Activated CD4-positive, alpha-beta T cell treated with anti-CD3 and anti-CD28 coated beads, Interleukin-2, amount 10 ng/mL, durations not matched to agents 24 days and 14 days (primary cell): ENCODE data around the gene SCN11A. TPM values are rescaled to one million over a fixed set of nuclear protein-coding genes. Genes with fewer than 3 reads are reported as not detected.

Experiments
- DNase-seq: peaks from one replicate; pipeline ENCODE4 v3.0.0; 2022
- H3K27ac Mint-ChIP-seq: one replicate; pipeline ENCODE4 v1.8.0; 2022; ENCODE audit warnings: mild to moderate bottlenecking, mixed read lengths
- H3K27me3 Mint-ChIP-seq: one replicate; pipeline ENCODE4 v1.8.0; 2022; ENCODE audit warnings: mixed read lengths
- H3K36me3 Mint-ChIP-seq: one replicate; pipeline ENCODE4 v1.8.0; 2022; ENCODE audit warnings: low read depth, mild to moderate bottlenecking, mixed read lengths
- H3K4me1 Mint-ChIP-seq: one replicate; pipeline ENCODE4 v1.8.0; 2021; ENCODE audit warnings: mixed read lengths
- H3K4me3 Mint-ChIP-seq: one replicate; pipeline ENCODE4 v1.8.0; 2022; ENCODE audit warnings: mild to moderate bottlenecking, moderate library complexity, mixed read lengths
- H3K9me3 Mint-ChIP-seq: one replicate; pipeline ENCODE4 v1.8.0; 2021; ENCODE audit warnings: mixed read lengths
- intact Hi-C: fragments of 100-400 bp; cut with micrococcal nuclease; formaldehyde crosslinking; loops from one replicate; pipeline ENCODE4 v1.15.1; 2023
- total RNA-seq: library from RNA; stranded (reverse); gene quantifications from 2 replicates; pipeline ENCODE4 v1.2.3, GENCODE V29; 2022

SCN11A gene
- total RNA-seq, 1 donor from 2014 or later = not detected

DNA sequence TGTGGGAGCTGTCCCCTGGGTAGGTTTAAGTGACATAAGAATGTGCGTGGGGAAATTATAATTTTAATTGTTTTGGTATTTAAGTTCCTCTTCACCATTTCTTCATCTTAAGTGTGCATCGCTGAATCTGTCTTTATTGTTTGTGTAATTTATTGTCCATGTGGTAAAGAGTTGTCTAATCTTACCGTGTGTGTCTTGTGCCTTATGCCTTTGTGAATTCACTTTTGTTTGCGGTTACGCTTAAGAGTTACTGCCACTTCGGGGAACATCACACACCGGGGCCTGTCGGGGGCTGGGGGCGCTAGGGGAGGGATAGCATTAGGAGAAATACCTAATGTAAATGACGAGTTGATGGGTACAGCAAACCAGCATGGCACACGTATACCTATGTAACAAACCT is 839 bp upstream of the SCN11A start:
- peaks cover 5% of the 10 kb centered on the region for H3K9me3 Mint-ChIP-seq
- H3K27ac Mint-ChIP-seq = peak overlapping the region; percentile 96
- peaks cover 2% of the 10 kb centered on the region for H3K27me3 Mint-ChIP-seq
- peaks cover 7% of the 10 kb centered on the region for H3K36me3 Mint-ChIP-seq
- peak; percentile 64 for DNase-seq
- peak overlapping the region; percentile 92 for H3K4me3 Mint-ChIP-seq
- intact Hi-C loops = loop anchor here (5.0 kb wide), 1 partner anchor 330 kb away; the partner anchor contains the start of gene SLC25A38
- peaks cover 22% of the 10 kb centered on the region for H3K4me1 Mint-ChIP-seq

GRCh38 chr3:39050029-39050428 is 1.7 kb downstream of the SCN11A start:
- intact Hi-C loops = loop anchor here (5.0 kb wide), 1 partner anchor 332 kb away; the partner anchor contains the start of gene SLC25A38
- DNase-seq = peak; percentile 41
- H3K27me3 Mint-ChIP-seq = peaks cover 6% of the 10 kb centered on the region

GRCh38 chr3:39038165-39038564 is 13.6 kb downstream of the SCN11A start:
- Mint-ChIP-seq H3K4me1 (peaks cover 11% of the 10 kb centered on the region), H3K9me3 (peaks cover 13% of the 10 kb centered on the region), H3K27me3 (peaks cover 11% of the 10 kb centered on the region), H3K4me3 (no peak overlapping the region), H3K27ac (no peak overlapping the region), H3K36me3 (peaks cover 1% of the 10 kb centered on the region)
- intact Hi-C loops = no loop called here
- DNase-seq = peak; percentile 29

More at GRCh38 chr3:39050029-39050428, 1.7 kb downstream of the SCN11A start:
- H3K4me3 Mint-ChIP-seq = no peak overlapping the region
- peaks cover 5% of the 10 kb centered on the region for H3K36me3 Mint-ChIP-seq
- H3K9me3 Mint-ChIP-seq = peaks cover 5% of the 10 kb centered on the region
- no peak overlapping the region for H3K27ac Mint-ChIP-seq
- peaks cover 20% of the 10 kb centered on the region for H3K4me1 Mint-ChIP-seq

DNA sequence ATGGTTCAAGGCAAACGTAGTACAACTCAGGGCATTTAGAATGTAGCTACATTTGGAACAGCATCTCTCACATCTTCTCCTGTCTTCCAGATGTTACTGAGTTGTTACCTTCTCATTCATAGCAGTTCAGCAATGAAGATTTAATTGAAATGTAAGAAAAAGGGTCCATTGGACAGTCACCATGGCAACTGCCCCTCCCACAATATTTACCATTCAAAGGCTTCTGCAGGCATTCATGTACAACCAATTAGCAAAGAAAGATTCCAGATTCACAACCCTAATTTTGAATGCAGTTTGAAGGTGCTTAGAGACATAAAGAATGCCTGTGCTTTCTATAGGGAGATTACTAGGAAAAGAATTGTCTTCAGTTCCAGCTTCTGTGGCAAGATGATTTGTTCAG is 22.2 kb downstream of the SCN11A start:
- Mint-ChIP-seq H3K27ac (no peak overlapping the region), H3K27me3 (peaks cover 27% of the 10 kb centered on the region), H3K36me3 (no peaks in the 10 kb centered on the region), H3K4me1 (no peaks in the 10 kb centered on the region), H3K4me3 (no peak overlapping the region), H3K9me3 (no peaks in the 10 kb centered on the region)
- intact Hi-C loops = no loop called here
- no peak for DNase-seq

- H3K27me3 Mint-ChIP-seq = peaks cover 27% of the 10 kb centered on the region
- intact Hi-C loops = no loop called here
- no peaks in the 10 kb centered on the region for H3K36me3 Mint-ChIP-seq
- no peak overlapping the region for H3K27ac Mint-ChIP-seq
- no peaks in the 10 kb centered on the region for H3K4me1 Mint-ChIP-seq
- H3K4me3 Mint-ChIP-seq = no peak overlapping the region
- DNase-seq = no peak
- H3K9me3 Mint-ChIP-seq = no peaks in the 10 kb centered on the region
Observed at GRCh38 chr3:39028546-39028945, 23.2 kb downstream of the SCN11A start.

DNA sequence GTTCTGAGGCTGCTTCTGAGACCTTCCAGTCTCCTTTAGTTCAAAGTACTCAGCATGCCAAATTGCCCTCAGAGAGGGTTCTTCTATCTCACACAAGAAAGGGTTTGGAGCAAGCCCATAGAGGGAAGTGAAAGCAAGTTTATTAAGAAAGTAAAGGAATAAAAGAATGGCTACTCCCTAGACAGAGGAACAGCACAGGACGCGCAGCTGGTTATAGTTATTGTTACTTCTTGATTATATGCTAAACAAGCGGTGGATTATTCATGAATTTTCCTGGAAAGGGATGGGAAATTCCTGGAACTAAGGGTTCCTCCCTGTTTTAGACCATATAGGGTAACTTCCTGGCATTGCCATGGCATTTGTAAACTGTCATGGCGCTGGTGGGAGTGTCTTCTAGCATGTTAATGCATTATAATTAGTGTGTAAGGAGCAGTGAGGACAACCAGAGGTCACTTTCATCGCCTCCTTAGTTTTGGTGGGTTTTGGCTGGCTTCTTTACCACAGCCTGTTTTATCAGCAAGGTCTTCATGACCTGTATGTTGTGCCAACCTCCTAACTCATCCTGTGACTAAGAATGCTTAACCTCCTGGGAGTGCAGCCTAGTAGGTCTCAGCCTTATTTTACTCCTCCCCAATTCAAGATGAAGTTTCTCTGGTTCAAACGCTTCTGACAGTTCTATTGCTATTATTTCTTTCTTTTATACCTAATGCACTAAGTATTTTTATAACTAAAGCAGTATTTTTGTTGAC is 26.3 kb downstream of the SCN11A start:
- Mint-ChIP-seq H3K9me3 (no peaks in the 10 kb centered on the region), H3K4me1 (no peaks in the 10 kb centered on the region), H3K27me3 (peaks cover 28% of the 10 kb centered on the region), H3K27ac (no peak overlapping the region), H3K4me3 (no peak overlapping the region), H3K36me3 (no peaks in the 10 kb centered on the region)
- intact Hi-C loops = no loop called here
- no peak for DNase-seq

DNA sequence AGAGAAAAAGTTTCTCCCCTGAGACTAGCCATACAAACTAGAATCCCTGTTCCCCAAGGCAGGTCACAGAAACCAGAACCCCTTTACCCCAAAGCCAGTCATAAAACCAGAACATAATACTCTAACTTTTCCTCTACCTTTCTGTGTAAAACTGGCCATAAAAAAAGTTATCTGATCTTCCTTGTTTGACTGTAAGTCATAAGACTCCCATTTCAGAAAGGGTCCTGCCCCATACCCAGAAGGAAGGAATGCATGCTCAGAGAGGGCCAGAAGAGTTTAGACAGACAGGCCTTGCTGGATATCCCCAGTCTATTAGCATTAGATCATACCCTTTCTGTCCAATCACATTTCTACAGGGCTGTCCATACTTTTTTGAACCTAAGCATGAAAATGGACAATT is 27.2 kb downstream of the SCN11A start:
- H3K4me3 Mint-ChIP-seq = no peak overlapping the region
- H3K36me3 Mint-ChIP-seq = no peaks in the 10 kb centered on the region
- no peak overlapping the region for H3K27ac Mint-ChIP-seq
- no peak for DNase-seq
- peaks cover 23% of the 10 kb centered on the region for H3K27me3 Mint-ChIP-seq
- H3K4me1 Mint-ChIP-seq = no peaks in the 10 kb centered on the region
- intact Hi-C loops = no loop called here
- H3K9me3 Mint-ChIP-seq = no peaks in the 10 kb centered on the region

DNA sequence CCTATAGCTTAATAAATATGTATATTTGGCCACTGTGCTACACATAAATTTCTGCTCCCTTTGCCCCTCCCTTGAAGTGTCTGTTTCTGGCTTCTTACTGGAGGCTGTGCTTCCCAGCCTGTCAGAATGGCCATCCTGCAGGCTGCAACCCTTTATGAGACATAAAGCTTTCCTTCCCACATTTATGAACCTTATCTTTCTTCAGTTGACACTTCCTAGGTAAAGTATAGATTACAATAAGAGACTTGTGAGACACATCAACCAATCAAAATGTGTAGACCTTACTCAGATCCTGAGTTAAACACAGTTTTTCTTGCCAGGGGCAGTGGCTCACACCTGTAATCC is 29.5 kb downstream of the SCN11A start:
- no peak overlapping the region for H3K4me3 Mint-ChIP-seq
- no peak overlapping the region for H3K27ac Mint-ChIP-seq
- DNase-seq = no peak
- no peaks in the 10 kb centered on the region for H3K4me1 Mint-ChIP-seq
- no peaks in the 10 kb centered on the region for H3K9me3 Mint-ChIP-seq
- H3K36me3 Mint-ChIP-seq = no peaks in the 10 kb centered on the region
- intact Hi-C loops = no loop called here
- peaks cover 22% of the 10 kb centered on the region for H3K27me3 Mint-ChIP-seq

GRCh38 chr3:39021465-39022285 is 30.1 kb downstream of the SCN11A start:
- no peaks in the 10 kb centered on the region for H3K9me3 Mint-ChIP-seq
- peaks cover 23% of the 10 kb centered on the region for H3K27me3 Mint-ChIP-seq
- H3K27ac Mint-ChIP-seq = no peak overlapping the region
- H3K4me3 Mint-ChIP-seq = no peak overlapping the region
- DNase-seq = no peak
- intact Hi-C loops = no loop called here
- no peaks in the 10 kb centered on the region for H3K4me1 Mint-ChIP-seq
- H3K36me3 Mint-ChIP-seq = no peaks in the 10 kb centered on the region

DNA sequence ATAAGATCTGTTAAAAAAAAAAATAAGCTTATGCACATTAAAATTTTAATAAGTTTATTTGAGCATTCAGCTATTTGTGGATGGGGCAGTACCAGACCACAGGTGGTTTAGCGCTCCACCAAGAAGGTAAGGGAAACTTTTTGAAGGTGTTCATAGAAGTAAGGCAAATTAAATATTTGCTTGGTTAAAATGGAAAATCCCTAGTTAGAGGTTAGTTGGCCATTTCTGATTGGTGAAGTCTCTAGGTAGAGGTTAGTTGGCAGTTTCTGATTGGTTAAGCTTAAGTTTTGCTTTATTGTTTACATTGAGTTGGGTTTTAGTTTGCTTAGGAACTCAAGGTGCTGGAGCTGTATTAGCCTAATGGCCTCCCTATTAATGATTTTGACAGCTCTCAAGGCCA is 30.7 kb downstream of the SCN11A start:
- Mint-ChIP-seq H3K27me3 (peaks cover 25% of the 10 kb centered on the region), H3K27ac (no peak overlapping the region), H3K4me1 (no peaks in the 10 kb centered on the region), H3K4me3 (no peak overlapping the region), H3K36me3 (no peaks in the 10 kb centered on the region), H3K9me3 (no peaks in the 10 kb centered on the region)
- no peak for DNase-seq
- intact Hi-C loops = no loop called here

DNA sequence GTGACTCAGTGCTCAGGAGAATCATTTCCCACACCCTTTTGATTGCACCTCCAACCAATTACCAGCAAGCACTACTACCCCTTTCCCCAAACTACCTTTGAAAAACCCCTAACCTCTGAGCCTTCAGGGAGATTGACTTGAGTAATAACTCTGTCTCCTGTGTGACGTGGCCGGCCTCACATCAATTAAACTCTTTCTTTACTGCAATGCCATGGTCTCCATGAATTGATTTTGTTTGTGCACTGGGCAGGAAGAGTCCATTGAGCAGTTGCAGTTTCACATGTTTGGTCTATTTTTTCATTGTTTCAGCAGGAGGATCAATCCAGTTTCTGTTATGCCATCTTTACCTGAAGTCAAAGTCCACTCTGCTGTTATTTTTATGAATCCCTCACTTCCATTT is 32.4 kb downstream of the SCN11A start:
- Mint-ChIP-seq H3K36me3 (no peaks in the 10 kb centered on the region), H3K4me1 (no peaks in the 10 kb centered on the region), H3K27ac (no peak overlapping the region), H3K27me3 (peaks cover 26% of the 10 kb centered on the region), H3K4me3 (no peak overlapping the region), H3K9me3 (no peaks in the 10 kb centered on the region)
- DNase-seq = no peak
- intact Hi-C loops = no loop called here

DNA sequence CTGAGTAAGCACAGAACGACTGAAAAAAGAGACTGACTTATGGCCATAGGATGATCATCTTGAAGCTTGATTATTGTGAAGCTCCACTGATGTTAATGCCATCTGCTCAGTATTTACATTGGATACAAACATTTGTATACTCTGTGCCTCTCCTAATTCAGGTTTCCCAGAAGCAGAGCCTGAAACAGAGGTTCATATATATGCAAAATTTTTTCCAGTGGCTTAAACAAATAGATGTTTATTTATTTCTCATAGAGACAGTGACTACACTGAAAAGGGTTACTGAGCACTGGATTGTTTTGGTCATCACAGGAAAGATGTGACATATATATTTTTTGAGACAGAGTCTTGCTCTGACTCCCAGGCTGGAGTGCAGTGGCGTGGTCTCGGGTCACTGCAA is 36.3 kb downstream of the SCN11A start:
- Mint-ChIP-seq H3K9me3 (no peaks in the 10 kb centered on the region), H3K4me3 (no peak overlapping the region), H3K4me1 (no peaks in the 10 kb centered on the region), H3K36me3 (no peaks in the 10 kb centered on the region), H3K27ac (no peak overlapping the region), H3K27me3 (peaks cover 28% of the 10 kb centered on the region)
- intact Hi-C loops = no loop called here
- DNase-seq = no peak

DNA sequence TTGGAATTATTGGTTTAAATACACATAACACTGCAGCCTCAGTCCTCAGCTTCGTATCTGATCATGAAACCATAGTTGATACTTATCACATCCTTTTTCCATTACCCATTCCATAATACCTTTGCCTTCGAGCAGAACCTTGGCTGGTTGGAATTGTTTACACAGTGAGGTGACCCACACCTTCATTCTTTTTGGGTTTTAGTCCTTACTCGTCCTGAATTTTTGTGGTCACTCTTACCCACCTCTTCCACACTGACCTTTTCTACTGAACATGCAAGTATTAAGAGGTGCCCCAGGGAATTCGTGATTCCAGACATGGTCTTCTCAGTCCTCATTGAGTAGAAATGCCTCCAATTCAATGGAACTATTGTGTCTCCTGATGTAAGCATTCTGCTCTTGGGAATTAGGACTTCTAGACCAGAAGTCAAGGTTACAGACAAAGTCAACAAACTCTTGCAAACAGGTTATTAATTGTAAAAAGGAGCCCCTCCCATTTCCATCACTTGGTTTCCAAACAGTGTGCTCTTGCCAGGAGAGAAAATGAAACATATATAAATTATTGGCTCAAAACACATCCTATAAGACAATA is 37.7 kb downstream of the SCN11A start:
- Mint-ChIP-seq H3K27ac (no peak overlapping the region), H3K36me3 (no peaks in the 10 kb centered on the region), H3K9me3 (peaks cover 3% of the 10 kb centered on the region), H3K4me3 (no peak overlapping the region), H3K27me3 (peaks cover 23% of the 10 kb centered on the region), H3K4me1 (no peaks in the 10 kb centered on the region)
- intact Hi-C loops = no loop called here
- no peak for DNase-seq

DNA sequence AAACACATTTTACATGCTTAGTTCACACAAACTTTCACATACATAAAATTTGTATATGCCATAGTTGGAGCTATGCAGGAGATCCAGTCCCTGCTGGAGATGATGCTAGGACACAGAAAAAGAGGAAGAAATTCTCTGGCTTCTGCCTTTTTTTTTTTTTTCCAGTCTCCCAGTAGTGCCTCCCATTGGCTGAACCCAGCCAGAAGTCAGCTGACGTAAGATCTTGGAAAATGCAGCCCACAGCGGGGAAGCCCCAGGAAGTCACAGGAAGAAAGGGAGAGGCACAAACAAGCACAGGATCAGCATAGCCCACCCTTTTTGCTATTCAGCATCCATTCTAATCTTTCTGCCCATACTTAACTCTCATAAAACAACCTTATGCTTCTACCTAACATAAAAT is 38.5 kb downstream of the SCN11A start:
- no peak for DNase-seq
- H3K27me3 Mint-ChIP-seq = peaks cover 22% of the 10 kb centered on the region
- intact Hi-C loops = no loop called here
- H3K4me1 Mint-ChIP-seq = no peaks in the 10 kb centered on the region
- H3K4me3 Mint-ChIP-seq = no peak overlapping the region
- H3K36me3 Mint-ChIP-seq = no peaks in the 10 kb centered on the region
- H3K27ac Mint-ChIP-seq = no peak overlapping the region
- peaks cover 3% of the 10 kb centered on the region for H3K9me3 Mint-ChIP-seq
